GM12874 (cell line): Measurements from ENCODE around the gene TDP1.

Source experiments
- TF ChIP-seq, protein P1 (sequence below): IDR thresholded peaks from 2 replicates; pipeline ENCODE4 v1.5.1; 2011; ENCODE audit warnings: low read depth, mild to moderate bottlenecking, control low read depth, low read length, moderate library complexity; ENCODE audit not compliant: insufficient read depth

The TDP1 gene

DNA sequence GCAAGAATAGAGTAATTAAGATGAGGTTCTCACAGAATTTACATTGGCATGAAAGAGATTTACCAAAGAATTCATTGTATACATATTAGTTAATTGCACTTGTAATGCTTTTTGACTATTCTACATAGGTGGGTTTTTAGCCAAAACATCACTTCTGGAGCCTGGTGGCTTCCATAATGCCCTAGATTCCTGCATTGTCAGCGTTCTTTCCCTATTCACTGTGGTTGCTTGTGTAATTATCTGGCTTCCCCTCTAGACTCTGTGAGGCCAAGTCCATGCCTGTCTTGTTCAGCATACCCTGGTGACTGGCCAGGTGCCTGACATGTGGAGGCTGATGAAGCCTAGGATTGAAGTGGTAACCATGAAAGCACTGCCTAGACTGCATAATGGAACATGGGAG, 41.2 kb downstream of the TDP1 start:
- TF ChIP-seq, protein P1, sequence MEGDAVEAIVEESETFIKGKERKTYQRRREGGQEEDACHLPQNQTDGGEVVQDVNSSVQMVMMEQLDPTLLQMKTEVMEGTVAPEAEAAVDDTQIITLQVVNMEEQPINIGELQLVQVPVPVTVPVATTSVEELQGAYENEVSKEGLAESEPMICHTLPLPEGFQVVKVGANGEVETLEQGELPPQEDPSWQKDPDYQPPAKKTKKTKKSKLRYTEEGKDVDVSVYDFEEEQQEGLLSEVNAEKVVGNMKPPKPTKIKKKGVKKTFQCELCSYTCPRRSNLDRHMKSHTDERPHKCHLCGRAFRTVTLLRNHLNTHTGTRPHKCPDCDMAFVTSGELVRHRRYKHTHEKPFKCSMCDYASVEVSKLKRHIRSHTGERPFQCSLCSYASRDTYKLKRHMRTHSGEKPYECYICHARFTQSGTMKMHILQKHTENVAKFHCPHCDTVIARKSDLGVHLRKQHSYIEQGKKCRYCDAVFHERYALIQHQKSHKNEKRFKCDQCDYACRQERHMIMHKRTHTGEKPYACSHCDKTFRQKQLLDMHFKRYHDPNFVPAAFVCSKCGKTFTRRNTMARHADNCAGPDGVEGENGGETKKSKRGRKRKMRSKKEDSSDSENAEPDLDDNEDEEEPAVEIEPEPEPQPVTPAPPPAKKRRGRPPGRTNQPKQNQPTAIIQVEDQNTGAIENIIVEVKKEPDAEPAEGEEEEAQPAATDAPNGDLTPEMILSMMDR = no peak

- TF ChIP-seq, protein P1 = no peak
Observed at GRCh38 chr14:90000935-90001334, 45.2 kb downstream of the TDP1 start.

GRCh38 chr14:90003526-90004307, 48.0 kb downstream of the TDP1 start:
- TF ChIP-seq, protein P1 = no peak

- TF ChIP-seq, protein P1 = no peak
Observed at GRCh38 chr14:90005441-90005840, 49.7 kb downstream of the TDP1 start.

GRCh38 chr14:90005939-90006530, 50.3 kb downstream of the TDP1 start:
- TF ChIP-seq, protein P1 = no peak

DNA sequence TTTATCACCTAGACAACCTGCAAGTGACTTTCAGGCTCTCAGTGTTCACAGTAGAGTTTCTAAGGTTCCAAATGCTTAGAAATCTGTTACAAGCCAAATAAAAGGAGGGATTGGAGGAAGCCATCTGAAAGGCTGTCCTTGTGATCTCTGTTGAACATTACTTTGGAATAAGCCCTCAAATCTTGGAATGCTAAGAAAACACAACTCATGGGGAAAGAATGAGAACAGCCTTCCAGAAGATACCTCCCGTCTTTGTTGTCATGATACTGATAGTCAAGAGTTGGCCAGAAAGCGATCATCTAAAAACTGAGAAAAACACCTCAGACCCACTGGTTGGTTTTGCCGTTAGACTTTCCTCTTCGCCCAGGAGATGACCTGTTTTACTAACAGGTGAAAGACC, 61.6 kb downstream of the TDP1 start:
- TF ChIP-seq, protein P1 = no peak

DNA sequence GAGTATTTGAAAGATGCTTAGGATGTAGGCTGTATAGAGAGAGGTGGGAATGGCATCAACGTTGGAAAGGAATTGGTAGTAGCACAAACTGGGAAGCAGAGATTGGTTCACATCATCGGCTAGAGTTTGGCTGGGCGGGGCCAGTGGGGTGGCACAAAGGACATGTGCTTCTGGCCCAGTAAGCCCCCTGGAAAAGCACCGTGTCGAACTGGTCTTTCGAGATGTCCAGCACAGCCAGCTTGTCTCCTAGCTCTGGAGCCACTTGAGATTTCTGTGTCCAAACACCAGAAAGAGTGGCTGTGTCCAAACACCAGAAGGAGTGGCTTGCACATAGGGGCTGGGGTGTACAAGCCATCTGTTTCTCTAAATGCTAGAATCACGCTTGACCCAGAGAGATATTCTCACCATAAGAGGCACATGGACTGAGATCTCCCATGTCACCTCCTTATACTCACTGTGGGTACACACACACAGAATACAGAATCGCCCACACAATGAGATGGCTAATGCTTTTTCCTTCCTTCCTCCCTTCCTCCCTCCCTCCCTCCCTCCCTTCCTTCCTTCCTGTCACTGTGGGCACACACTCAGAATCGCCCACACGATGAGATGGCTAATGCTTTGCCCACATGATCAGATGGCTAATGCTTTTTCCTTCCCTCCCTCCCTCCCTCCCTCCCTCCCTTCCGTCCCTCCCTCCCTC, 64.2 kb downstream of the TDP1 start:
- TF ChIP-seq, protein P1 = no peak
